Activated T-helper 1 cell treated with anti-CD3 and anti-CD28 coated beads, Interleukin-2, amount 50 U/mL, for 16 hours (primary cell): ENCODE measurements around the gene PLEKHG1.

Experiments
- DNase-seq, 2 donors: peaks; one replicate each; pipeline ENCODE4 v3.0.0-alpha.2; 2020; ENCODE audit warnings: low read depth in 1 of 2, low spot score in 1 of 2

The PLEKHG1 gene

GRCh38 chr6:150588888-150589499 is 10.7 kb upstream of the PLEKHG1 start:
- no peak for DNase-seq

- DNase-seq = no peak
These were observed 9.8 kb upstream of the PLEKHG1 start for GRCh38 chr6:150589852-150590251.

GRCh38 chr6:150590446-150590845 is 9.2 kb upstream of the PLEKHG1 start:
- no peak for DNase-seq

- no peak for DNase-seq
These were observed 7.2 kb upstream of the PLEKHG1 start for GRCh38 chr6:150592377-150592995.

GRCh38 chr6:150593119-150593518 is 6.6 kb upstream of the PLEKHG1 start:
- DNase-seq = no peak

- no peak for DNase-seq
These were observed 3.2 kb upstream of the PLEKHG1 start for GRCh38 chr6:150596439-150596838.

GRCh38 chr6:150598401-150598800 is 1.3 kb upstream of the PLEKHG1 start:
- no peak for DNase-seq

GRCh38 chr6:150598858-150599198 is 857 bp upstream of the PLEKHG1 start:
- no peak for DNase-seq

- DNase-seq = peak in 1 of 2 donors; percentile 1
These were observed 270 bp downstream of the PLEKHG1 start for GRCh38 chr6:150600010-150600300.

- peak; percentile 23 to 46 for DNase-seq
These were observed 774 bp downstream of the PLEKHG1 start for GRCh38 chr6:150600301-150601017.

- no peak for DNase-seq
These were observed 1.8 kb downstream of the PLEKHG1 start for GRCh38 chr6:150601439-150601838.

- DNase-seq = no peak
These were observed 3.5 kb downstream of the PLEKHG1 start for GRCh38 chr6:150603176-150603575.

GRCh38 chr6:150604467-150604866 is 4.8 kb downstream of the PLEKHG1 start:
- no peak for DNase-seq

GRCh38 chr6:150605333-150605732 is 5.6 kb downstream of the PLEKHG1 start:
- DNase-seq = no peak

GRCh38 chr6:150606168-150606591 is 6.5 kb downstream of the PLEKHG1 start:
- no peak for DNase-seq

GRCh38 chr6:150606647-150607328 is 7.1 kb downstream of the PLEKHG1 start:
- no peak for DNase-seq

GRCh38 chr6:150607329-150607650 is 7.6 kb downstream of the PLEKHG1 start:
- DNase-seq = no peak

- DNase-seq = no peak
These were observed 10.9 kb downstream of the PLEKHG1 start for GRCh38 chr6:150610584-150610983.

- no peak for DNase-seq
These were observed 13.6 kb downstream of the PLEKHG1 start for GRCh38 chr6:150613269-150613668.

- no peak for DNase-seq
These were observed 16.3 kb downstream of the PLEKHG1 start for GRCh38 chr6:150615967-150616366.

- DNase-seq = no peak
These were observed 16.9 kb downstream of the PLEKHG1 start for GRCh38 chr6:150616586-150616985.

GRCh38 chr6:150617062-150617461 is 17.4 kb downstream of the PLEKHG1 start:
- no peak for DNase-seq
